Caco-2 (cell line): ENCODE results near the gene TTYH3. TPM values are rescaled to one million over a fixed set of nuclear protein-coding genes. Genes with fewer than 3 reads are reported as not detected.

Experiments used
- BruUV-seq: library from RNA; stranded (reverse); fragments of 400-500 nt; replicated peaks from 2 replicates; lab custom pipeline; 2021; lab: Mats Ljungman, UMichigan
- CTCF ChIA-PET: fragments of 300-600 bp; sonication (Branson Sonifier 250); formaldehyde crosslinking; loops from one replicate; lab custom pipeline; 2022; ENCODE audit warnings: antibody characterized with exemption; lab: Charles Lee
- POLR2A ChIA-PET: fragments of 300-600 bp; sonication (Branson Sonifier 250); formaldehyde crosslinking; loops from one replicate; lab custom pipeline; 2022; ENCODE audit warnings: antibody characterized with exemption; lab: Charles Lee
- DNase-seq, 2 experiments: peaks; one replicate each; pipeline versions ENCODE4 v3.0.0 to v3.0.0-alpha.2; 2020 to 2022
- H3K27me3 ChIP-seq: replicated peaks from 2 replicates; pipeline ENCODE4 v1.6.0; 2011; ENCODE audit warnings: low read length; ENCODE audit not compliant: control insufficient read depth, insufficient read depth
- H3K36me3 ChIP-seq: 2 replicates; pipeline ENCODE4 v1.5.1; 2011; ENCODE audit warnings: low read length; ENCODE audit not compliant: control insufficient read depth, insufficient read depth
- H3K4me1 ChIP-seq: fragments of 250-450 bp; sonication (Bioruptor Pico); 2 replicates; pipeline ENCODE4 v1.5.1; 2020; ENCODE audit warnings: mild to moderate bottlenecking
- H3K4me3 ChIP-seq: 2 replicates; pipeline ENCODE4 v1.5.1; 2011; ENCODE audit warnings: low read depth, mild to moderate bottlenecking, control low read depth, low read length
- H3K9me3 ChIP-seq: fragments of 250-450 bp; sonication (Bioruptor Pico); 2 replicates; pipeline ENCODE4 v1.5.1; 2020; ENCODE audit warnings: mild to moderate bottlenecking, moderate library complexity
- H3K27ac Mint-ChIP-seq: one replicate; pipeline ENCODE4 v1.8.0; 2022; ENCODE audit warnings: mixed read lengths; ENCODE audit not compliant: unreplicated experiment
- H3K27me3 Mint-ChIP-seq: one replicate; pipeline ENCODE4 v1.8.0; 2022; ENCODE audit warnings: mixed read lengths; ENCODE audit not compliant: insufficient read depth, unreplicated experiment
- H3K36me3 Mint-ChIP-seq: one replicate; pipeline ENCODE4 v1.8.0; 2022; ENCODE audit warnings: mild to moderate bottlenecking, mixed read lengths; ENCODE audit not compliant: insufficient read depth, unreplicated experiment
- H3K4me1 Mint-ChIP-seq: one replicate; pipeline ENCODE4 v1.8.0; 2022; ENCODE audit warnings: low read depth, mixed read lengths; ENCODE audit not compliant: unreplicated experiment
- H3K4me3 Mint-ChIP-seq: one replicate; pipeline ENCODE4 v1.8.0; 2022; ENCODE audit warnings: mild to moderate bottlenecking, moderate library complexity, mixed read lengths; ENCODE audit not compliant: unreplicated experiment
- H3K9me3 Mint-ChIP-seq: one replicate; pipeline ENCODE4 v1.8.0; 2022; ENCODE audit warnings: mixed read lengths; ENCODE audit not compliant: unreplicated experiment
- intact Hi-C: fragments of 100-400 bp; cut with micrococcal nuclease; formaldehyde crosslinking; loops from one replicate; pipeline ENCODE4 v1.10.0; 2022; ENCODE audit not compliant: unreplicated experiment
- total RNA-seq: library from RNA; stranded (reverse); gene quantifications from 2 replicates; pipeline ENCODE4 v1.2.3, GENCODE V29; 2022
- TF ChIP-seq, protein P1 (sequence below), 2 experiments: fragments of 200-600 bp in 1 of 2; IDR thresholded peaks; 1 replicate in 1 of 2; 2 replicates in 1 of 2; pipeline versions ENCODE4 v1.5.1 to v1.8.0; 2011 to 2022; ENCODE audit warnings: antibody characterized with exemption in 1 of 2, control low read depth in 1 of 2, inconsistent platforms in 1 of 2, low read depth in 1 of 2, low read length in 1 of 2, mild to moderate bottlenecking in 1 of 2, moderate library complexity in 1 of 2; ENCODE audit not compliant: insufficient read depth in 1 of 2, severe bottlenecking in 1 of 2, unreplicated experiment in 1 of 2

TTYH3 gene
- total RNA-seq, 1 experiment from 2014 or later, result 57.3 TPM

DNA sequence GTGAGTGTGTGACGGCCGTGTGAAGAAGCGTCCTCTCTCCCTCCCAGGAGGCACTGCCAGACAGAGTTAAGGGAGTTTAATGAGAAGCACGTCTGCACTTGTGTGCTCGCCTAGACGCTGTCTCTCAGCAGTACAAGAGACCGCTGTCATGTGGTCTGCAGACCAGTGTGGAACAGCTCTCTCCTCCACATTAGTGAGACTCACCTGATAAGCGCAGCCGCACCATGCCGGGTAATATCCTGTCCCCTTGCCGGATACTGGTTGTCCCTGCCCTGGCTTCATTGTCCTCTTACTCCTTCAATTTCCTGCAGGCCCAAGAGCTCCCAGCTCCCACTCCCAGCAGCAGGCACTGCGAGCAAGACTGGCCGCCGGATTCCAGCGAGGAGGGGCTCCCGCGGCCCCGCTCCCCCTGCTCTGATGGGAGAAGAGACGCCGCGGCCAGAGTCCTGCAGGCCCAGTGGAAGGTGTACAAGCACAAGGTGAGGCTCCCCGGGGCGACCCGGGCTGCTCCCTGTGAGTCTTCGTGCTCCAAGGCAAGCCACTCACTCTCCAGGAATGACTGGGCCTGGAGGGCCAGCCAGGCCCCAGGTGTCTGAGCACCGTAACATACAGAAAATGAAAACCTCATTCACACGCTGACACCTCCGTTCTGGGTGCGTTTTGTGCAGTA is 33.5 kb upstream of the TTYH3 start:
- POLR2A ChIA-PET, result no interaction called here
- TF ChIP-seq, protein P1, sequence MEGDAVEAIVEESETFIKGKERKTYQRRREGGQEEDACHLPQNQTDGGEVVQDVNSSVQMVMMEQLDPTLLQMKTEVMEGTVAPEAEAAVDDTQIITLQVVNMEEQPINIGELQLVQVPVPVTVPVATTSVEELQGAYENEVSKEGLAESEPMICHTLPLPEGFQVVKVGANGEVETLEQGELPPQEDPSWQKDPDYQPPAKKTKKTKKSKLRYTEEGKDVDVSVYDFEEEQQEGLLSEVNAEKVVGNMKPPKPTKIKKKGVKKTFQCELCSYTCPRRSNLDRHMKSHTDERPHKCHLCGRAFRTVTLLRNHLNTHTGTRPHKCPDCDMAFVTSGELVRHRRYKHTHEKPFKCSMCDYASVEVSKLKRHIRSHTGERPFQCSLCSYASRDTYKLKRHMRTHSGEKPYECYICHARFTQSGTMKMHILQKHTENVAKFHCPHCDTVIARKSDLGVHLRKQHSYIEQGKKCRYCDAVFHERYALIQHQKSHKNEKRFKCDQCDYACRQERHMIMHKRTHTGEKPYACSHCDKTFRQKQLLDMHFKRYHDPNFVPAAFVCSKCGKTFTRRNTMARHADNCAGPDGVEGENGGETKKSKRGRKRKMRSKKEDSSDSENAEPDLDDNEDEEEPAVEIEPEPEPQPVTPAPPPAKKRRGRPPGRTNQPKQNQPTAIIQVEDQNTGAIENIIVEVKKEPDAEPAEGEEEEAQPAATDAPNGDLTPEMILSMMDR (IDR thresholded peaks at IDR 0.05; ENCODE audit: insufficient read depth in 1 of 2, low read depth in 1 of 2, low read length in 1 of 2, severe bottlenecking in 1 of 2, unreplicated experiment in 1 of 2), result no peak
- Mint-ChIP-seq H3K9me3 (no peaks in the 10 kb centered on the region), H3K27ac (no peak overlapping the region), H3K36me3 (peaks cover 22% of the 10 kb centered on the region), H3K27me3 (no peaks in the 10 kb centered on the region), H3K4me3 (no peak overlapping the region), H3K4me1 (no peaks in the 10 kb centered on the region)
- no peaks in the 10 kb centered on the region for H3K27me3 ChIP-seq
- H3K4me1 ChIP-seq, result no peaks in the 10 kb centered on the region
- no peaks in the 10 kb centered on the region for H3K9me3 ChIP-seq
- no peak for DNase-seq
- CTCF ChIA-PET, result no interaction called here
- intact Hi-C loops, result no loop called here
- no TSS peak for BruUV-seq
- H3K36me3 ChIP-seq, result no peaks in the 10 kb centered on the region; the same call in none of the 2 replicates
- H3K4me3 ChIP-seq, result no peak overlapping the region

DNA sequence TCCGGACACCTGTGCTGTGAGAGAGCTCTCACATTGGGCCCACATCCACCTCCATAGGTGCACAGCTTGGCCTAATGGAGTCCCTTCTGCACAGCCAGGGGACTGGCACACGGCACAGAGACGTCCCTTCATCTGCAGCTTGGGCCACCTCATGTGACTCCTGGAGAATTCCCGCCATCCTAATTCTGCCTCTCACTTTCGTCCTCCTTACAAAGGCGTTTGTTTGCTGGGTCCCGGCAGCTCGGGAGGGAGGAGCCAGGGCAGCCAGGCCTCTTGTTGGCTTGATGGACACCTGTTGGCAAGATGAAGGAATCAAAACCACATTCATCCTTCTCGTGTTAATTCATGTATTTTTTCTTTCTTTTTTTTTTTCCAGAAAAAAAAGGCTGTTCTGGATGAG is 30.7 kb upstream of the TTYH3 start:
- TF ChIP-seq, protein P1 (IDR thresholded peaks at IDR 0.05; ENCODE audit: insufficient read depth in 1 of 2, low read depth in 1 of 2, low read length in 1 of 2, severe bottlenecking in 1 of 2, unreplicated experiment in 1 of 2), result no peak
- Histone ChIP-seq H3K4me3 (no peak overlapping the region), H3K36me3 (no peaks in the 10 kb centered on the region; the same call in none of the 2 replicates), H3K4me1 (no peaks in the 10 kb centered on the region), H3K9me3 (no peaks in the 10 kb centered on the region), H3K27me3 (no peaks in the 10 kb centered on the region)
- Mint-ChIP-seq H3K9me3 (no peaks in the 10 kb centered on the region), H3K4me1 (no peaks in the 10 kb centered on the region), H3K4me3 (no peak overlapping the region), H3K27ac (no peak overlapping the region), H3K27me3 (no peaks in the 10 kb centered on the region), H3K36me3 (peaks cover 19% of the 10 kb centered on the region)
- no peak for DNase-seq
- intact Hi-C loops, result no loop called here
- ChIA-PET CTCF (no interaction called here), POLR2A (no interaction called here)
- BruUV-seq, result no TSS peak

DNA sequence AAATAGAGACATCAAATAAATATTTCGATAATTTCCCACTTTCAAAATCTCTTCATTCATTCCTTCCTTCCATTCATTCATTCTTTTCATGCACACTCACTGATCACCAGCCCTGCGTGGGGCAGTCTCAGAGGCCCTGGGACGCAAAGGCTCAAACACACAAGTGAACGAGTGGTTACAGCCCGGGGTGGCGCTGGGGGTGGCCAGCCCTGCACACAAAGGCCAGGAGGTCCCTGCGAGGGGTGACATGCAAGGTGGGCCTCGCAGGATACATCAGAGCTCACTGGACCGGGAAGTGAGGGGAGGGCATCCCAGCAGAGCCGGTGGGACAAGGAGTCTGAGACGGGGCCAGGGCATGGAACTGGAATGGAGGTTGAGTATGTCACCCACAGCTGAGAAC is 29.9 kb upstream of the TTYH3 start:
- CTCF ChIA-PET, result no interaction called here
- DNase-seq, result no peak
- BruUV-seq, result no TSS peak
- Histone ChIP-seq H3K27me3 (no peaks in the 10 kb centered on the region), H3K4me1 (no peaks in the 10 kb centered on the region), H3K9me3 (no peaks in the 10 kb centered on the region), H3K36me3 (no peaks in the 10 kb centered on the region; the same call in none of the 2 replicates), H3K4me3 (no peak overlapping the region)
- Mint-ChIP-seq H3K4me3 (no peak overlapping the region), H3K27me3 (no peaks in the 10 kb centered on the region), H3K4me1 (no peaks in the 10 kb centered on the region), H3K9me3 (no peaks in the 10 kb centered on the region), H3K36me3 (peaks cover 11% of the 10 kb centered on the region), H3K27ac (no peak overlapping the region)
- POLR2A ChIA-PET, result no interaction called here
- intact Hi-C loops, result no loop called here
- TF ChIP-seq, protein P1 (IDR thresholded peaks at IDR 0.05; ENCODE audit: insufficient read depth in 1 of 2, low read depth in 1 of 2, low read length in 1 of 2, severe bottlenecking in 1 of 2, unreplicated experiment in 1 of 2), result no peak
